Sigmoid colon (tissue), 7 donors: Measurements from ENCODE around the gene STRN4. TPM values are rescaled to one million over a fixed set of nuclear protein-coding genes. Genes with fewer than 3 reads are reported as not detected.

Source experiments
- DNase-seq: peaks from one replicate; pipeline ENCODE4 v3.0.0-alpha.2; 2019
- H3K27ac ChIP-seq, 4 donors: fragments of 200-600 bp; sonication (generic); one replicate each; pipeline ENCODE4 v1.5.1; 2016 to 2019; ENCODE audit warnings: mild to moderate bottlenecking in 1 of 4
- H3K27me3 ChIP-seq, 3 donors: fragments of 200-600 bp; sonication (generic); one replicate each; pipeline ENCODE4 v1.5.1; 2019; ENCODE audit warnings: mild to moderate bottlenecking in 1 of 3
- H3K36me3 ChIP-seq, 4 donors: fragments of 200-600 bp; sonication (generic); one replicate each; pipeline ENCODE4 v1.5.1; 2016 to 2019
- H3K4me1 ChIP-seq, 4 donors: fragments of 200-600 bp; sonication (generic); one replicate each; pipeline ENCODE4 v1.5.1; 2017 to 2019
- H3K4me3 ChIP-seq, 4 donors: fragments of 200-600 bp; sonication (generic); one replicate each; pipeline ENCODE4 v1.5.1; 2017 to 2019; ENCODE audit warnings: mild to moderate bottlenecking in 2 of 4, moderate library complexity in 1 of 4
- H3K9me3 ChIP-seq, 4 donors: fragments of 200-600 bp in 3 of 4; sonication (generic) in 3 of 4; one replicate each; pipeline versions ENCODE4 v1.5.1 to v1.6.1; 2013 to 2019
- CTCF ChIP-seq, 4 experiments: fragments of 450-650 bp in 3 of 4; fragments of 200-600 bp in 1 of 4; IDR thresholded peaks; one replicate each; pipeline ENCODE4 v1.5.1; 2016 to 2019; ENCODE audit warnings: antibody characterized with exemption in 4 of 4, mild to moderate bottlenecking in 3 of 4, moderate library complexity in 2 of 4
- EP300 ChIP-seq, 4 donors: sonication (generic); formaldehyde crosslinking; IDR thresholded peaks; one replicate each; pipeline ENCODE4 v1.6.1; 2017; ENCODE audit warnings: antibody characterized with exemption in 4 of 4
- POLR2A ChIP-seq, 2 donors: fragments of 450-650 bp; IDR thresholded peaks; one replicate each; pipeline ENCODE4 v1.6.1; 2016; ENCODE audit warnings: antibody characterized with exemption in 2 of 2, mild to moderate bottlenecking in 2 of 2, moderate library complexity in 2 of 2
- POLR2AphosphoS5 ChIP-seq, 4 donors: sonication (generic); formaldehyde crosslinking; IDR thresholded peaks; one replicate each; pipeline ENCODE4 v1.6.1; 2017; ENCODE audit warnings: antibody characterized with exemption in 4 of 4
- WGBS, 2 donors: extraction: QIAGEN DNeasy Blood & Tissue Kit; methylation state at CpG; one replicate each; pipeline ENCODE4 v1.1.7; 2013; 5-methylcytosine and 5-hydroxymethylcytosine counted together
- intact Hi-C: fragments of 100-400 bp; cut with DNase I; formaldehyde crosslinking; loops from one replicate; pipeline ENCODE4 v1.15.1; 2023
- polyA plus RNA-seq, 3 donors: library from polyadenylated mRNA; stranded (reverse); fragments of 200-250 nt; gene quantifications; one replicate each; pipeline ENCODE4 v1.2.3, GENCODE V29; 2013
- total RNA-seq, 4 donors: library from RNA; depleted of rRNA; stranded (reverse); fragments of >200 nt; gene quantifications; one replicate each; pipeline ENCODE4 v1.1.0, GENCODE V29; 2016
- donor health status: healthy with polysubstance abuse.
- donor health status: Bipolar disorder and iron deficiency.
- donor health status: healthy.

Gene STRN4
- total and polyA plus RNA-seq, 7 donors: 42.5 to 63.4 (median 51.8) TPM

- H3K4me1 ChIP-seq: peaks cover 0 to 24% (median 20%) of the 10 kb centered on the region in 4 donors
- H3K4me3 ChIP-seq: no peak overlapping the region
- H3K9me3 ChIP-seq: no peaks in the 10 kb centered on the region
- H3K36me3 ChIP-seq: peaks cover 0 to 21% (median 2%) of the 10 kb centered on the region in 4 donors
- no peak for DNase-seq
- 82 to 87% methylated on average over 6 of the region's 6 CpGs for WGBS, 2 donors
- H3K27ac ChIP-seq: peak overlapping the region; percentile 20 to 78 (median 68)
- TF ChIP-seq POLR2AphosphoS5 (IDR thresholded peaks at IDR 0.05) (no peak), EP300 (IDR thresholded peaks at IDR 0.05) (no peak), CTCF (IDR thresholded peaks at IDR 0.05) (no peak), POLR2A (IDR thresholded peaks at IDR 0.05) (no peak)
- intact Hi-C loops: loop anchor here (5.0 kb wide), 1 partner anchor 233 kb away; no protein-coding TSS in a partner anchor
- H3K27me3 ChIP-seq: no peaks in the 10 kb centered on the region
Observed at GRCh38 chr19:46759206-46759605, 13.0 kb upstream of the STRN4 start.

DNA sequence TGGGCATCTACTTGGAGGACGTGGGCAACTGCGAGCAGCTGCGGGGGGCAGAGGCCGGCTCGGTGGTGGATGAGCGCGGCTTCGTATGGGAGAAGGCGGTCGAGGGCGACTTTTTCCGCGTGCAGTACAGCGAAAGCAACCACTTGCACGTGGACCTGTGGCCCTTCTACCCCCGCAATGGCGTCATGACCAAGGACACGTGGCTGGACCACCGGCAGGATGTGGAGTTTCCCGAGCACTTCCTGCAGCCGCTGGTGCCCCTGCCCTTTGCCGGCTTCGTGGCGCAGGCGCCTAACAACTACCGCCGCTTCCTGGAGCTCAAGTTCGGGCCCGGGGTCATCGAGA lies 10.3 kb upstream of the STRN4 start:
- Histone ChIP-seq H3K9me3 (no peaks in the 10 kb centered on the region), H3K4me3 (no peak overlapping the region), H3K27ac (no peak overlapping the region), H3K36me3 (peaks cover 0 to 34% (median 2%) of the 10 kb centered on the region in 4 donors), H3K4me1 (peaks cover 0 to 24% (median 20%) of the 10 kb centered on the region in 4 donors), H3K27me3 (no peaks in the 10 kb centered on the region)
- peak; percentile 66 for DNase-seq
- no peak for TF ChIP-seq CTCF (IDR thresholded peaks at IDR 0.05)
- no peak for TF ChIP-seq EP300 (IDR thresholded peaks at IDR 0.05)
- no peak for TF ChIP-seq POLR2AphosphoS5 (IDR thresholded peaks at IDR 0.05)
- no peak for TF ChIP-seq POLR2A (IDR thresholded peaks at IDR 0.05)
- 84 to 90% methylated on average over 30 of the region's 30 CpGs for WGBS, 2 donors
- intact Hi-C loops: loop anchor here (5.0 kb wide), 1 partner anchor 236 kb away; no protein-coding TSS in a partner anchor

- WGBS, 2 donors: 96% methylated on average over 86 of the region's 86 CpGs
- DNase-seq: peak; percentile 60
- intact Hi-C loops: loop anchor here (5.0 kb wide), 1 partner anchor 236 kb away; no protein-coding TSS in a partner anchor
Observed at GRCh38 chr19:46755853-46756543, 9.7 kb upstream of the STRN4 start.

GRCh38 chr19:46755077-46755852 lies 9.0 kb upstream of the STRN4 start:
- Histone ChIP-seq H3K9me3 (no peaks in the 10 kb centered on the region), H3K4me1 (peaks cover 0 to 18% (median 14%) of the 10 kb centered on the region in 4 donors), H3K4me3 (no peak overlapping the region), H3K36me3 (peaks cover 0 to 44% (median 4%) of the 10 kb centered on the region in 4 donors), H3K27me3 (no peaks in the 10 kb centered on the region), H3K27ac (peak overlapping the region in 3 of 4 donors; percentile 19 to 54 (median 52))
- peak; percentile 69 for DNase-seq
- intact Hi-C loops: loop anchor here (5.0 kb wide), 1 partner anchor 237 kb away; no protein-coding TSS in a partner anchor
- TF ChIP-seq POLR2A (IDR thresholded peaks at IDR 0.05) (no peak), POLR2AphosphoS5 (IDR thresholded peaks at IDR 0.05) (no peak), CTCF (IDR thresholded peaks at IDR 0.05) (no peak), EP300 (IDR thresholded peaks at IDR 0.05) (no peak)
- 86 to 89% methylated on average over 39 of the region's 39 CpGs for WGBS, 2 donors

More at GRCh38 chr19:46755853-46756543, 9.7 kb upstream of the STRN4 start:
- peaks cover 0 to 24% (median 20%) of the 10 kb centered on the region in 4 donors for H3K4me1 ChIP-seq
- no peak overlapping the region for H3K4me3 ChIP-seq
- H3K27ac ChIP-seq: peak overlapping the region in 3 of 4 donors; percentile 19 to 54 (median 52)
- peaks cover 0 to 37% (median 2%) of the 10 kb centered on the region in 4 donors for H3K36me3 ChIP-seq
- H3K27me3 ChIP-seq: no peaks in the 10 kb centered on the region
- no peaks in the 10 kb centered on the region for H3K9me3 ChIP-seq
- TF ChIP-seq CTCF (IDR thresholded peaks at IDR 0.05) (no peak), EP300 (IDR thresholded peaks at IDR 0.05) (no peak), POLR2A (IDR thresholded peaks at IDR 0.05) (no peak), POLR2AphosphoS5 (IDR thresholded peaks at IDR 0.05) (no peak)
